Ecto neural progenitor cell (in vitro differentiated cells): ENCODE results near the gene TNS2.
A peak's percentile ranks its signal among the peaks of the same experiment; 100 is the strongest.

Source experiments
- DNase-seq: peaks from one replicate; pipeline ENCODE4 v3.0.0-alpha.2; 2018; ENCODE audit warnings: low spot score

Gene TNS2

GRCh38 chr12:53044896-53045695 lies 4.8 kb upstream of the TNS2 start:
- no peak for DNase-seq

- no peak for DNase-seq
These were observed 4.2 kb upstream of the TNS2 start for GRCh38 chr12:53045696-53046045.

DNA sequence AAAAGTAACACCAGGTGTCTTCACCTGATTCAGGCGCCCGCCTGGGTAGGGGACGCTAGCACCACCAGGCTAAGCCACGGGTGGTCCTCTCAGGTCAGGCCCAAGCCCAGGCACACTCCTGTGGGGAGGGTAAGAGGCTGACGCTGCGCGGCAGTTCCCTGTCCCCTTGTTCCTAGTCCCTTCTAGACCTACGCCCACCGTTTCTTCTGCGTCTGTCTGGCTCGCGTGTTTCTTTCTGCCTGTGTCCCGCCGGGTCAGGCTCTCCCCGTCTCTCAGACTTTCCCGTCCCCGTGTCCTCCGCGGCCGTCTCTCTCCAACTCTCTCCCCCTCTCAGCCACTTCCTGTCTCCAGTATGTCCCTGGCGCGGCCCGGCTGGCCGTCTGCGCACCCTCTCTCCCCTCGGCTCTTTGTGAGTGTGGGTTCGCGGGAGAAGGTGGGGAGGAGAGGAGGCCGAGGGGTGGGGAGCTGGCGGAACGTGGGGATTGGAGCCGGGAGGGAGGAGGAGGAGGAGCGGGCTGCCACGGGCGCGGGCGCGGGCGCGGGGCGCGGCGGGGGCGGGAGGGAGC lies 3.1 kb upstream of the TNS2 start:
- peak; percentile 86 for DNase-seq

GRCh38 chr12:53047221-53048032 lies 2.4 kb upstream of the TNS2 start:
- peak; percentile 92 for DNase-seq

- no peak for DNase-seq
These were observed 1.7 kb upstream of the TNS2 start for GRCh38 chr12:53048033-53048779.

DNA sequence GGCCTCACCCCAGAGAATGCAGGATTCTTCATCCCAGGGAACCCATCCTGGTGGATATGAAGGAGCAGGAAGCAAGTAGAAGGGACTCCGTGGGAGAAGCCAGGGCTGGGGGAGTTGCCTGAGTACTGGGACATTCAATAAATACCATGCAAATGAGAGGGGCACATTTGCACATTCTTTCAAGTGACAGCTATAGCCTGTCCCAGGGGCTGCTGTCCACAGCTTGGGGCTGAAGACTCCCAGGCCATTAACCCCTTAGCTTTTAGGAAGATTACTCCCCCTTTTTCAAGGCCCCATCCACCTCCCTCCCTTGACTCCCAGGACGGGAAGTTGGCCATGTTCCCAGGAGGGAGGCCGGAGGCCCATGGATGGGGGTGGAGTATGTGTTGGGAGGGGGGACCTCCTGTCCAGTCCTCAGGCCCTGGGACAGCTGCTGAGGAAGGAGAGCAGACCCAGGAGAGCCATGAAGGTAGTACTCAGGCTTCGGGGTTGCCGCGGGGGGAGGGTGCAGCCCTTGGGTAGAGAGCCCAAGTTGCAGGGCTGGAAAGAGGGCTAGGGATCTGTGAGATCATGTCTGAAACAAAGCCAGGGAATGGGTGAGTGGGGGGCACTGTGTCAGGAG lies 974 bp upstream of the TNS2 start:
- peak; percentile 71 for DNase-seq

DNA sequence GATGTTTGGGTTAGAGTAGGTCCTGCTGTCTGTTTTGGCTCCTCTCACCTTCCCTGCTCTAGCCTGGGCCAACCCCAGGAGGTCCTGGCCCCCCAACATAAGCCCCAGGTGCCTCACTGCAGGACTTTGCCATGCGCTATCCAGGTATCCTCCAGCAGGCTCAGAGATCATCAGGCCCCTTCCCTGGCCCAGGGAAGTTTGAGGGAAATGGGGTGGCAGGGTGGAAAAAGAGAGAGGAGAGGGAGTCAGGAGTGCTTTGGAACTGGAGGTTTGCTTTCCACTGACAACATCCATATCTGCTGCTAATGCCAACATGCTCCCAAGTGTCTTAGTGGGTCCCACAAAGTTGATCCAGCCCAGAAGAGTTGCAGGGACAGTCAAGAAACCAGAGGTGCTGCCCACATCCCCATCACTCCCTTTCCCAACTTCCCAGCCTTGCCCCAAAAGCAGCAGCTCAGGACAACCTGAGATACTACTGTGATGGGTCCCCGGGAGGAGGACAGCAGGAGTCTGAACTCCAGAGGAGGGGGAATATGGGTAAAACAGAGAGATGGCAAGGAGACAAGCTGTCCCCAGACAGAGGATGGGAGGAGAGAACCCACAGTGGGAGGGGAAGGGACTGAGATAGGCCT lies 677 bp downstream of the TNS2 start:
- DNase-seq = peak; percentile 49

- DNase-seq = peak; percentile 57
These were observed 1.4 kb downstream of the TNS2 start for GRCh38 chr12:53051058-53051880.

DNA sequence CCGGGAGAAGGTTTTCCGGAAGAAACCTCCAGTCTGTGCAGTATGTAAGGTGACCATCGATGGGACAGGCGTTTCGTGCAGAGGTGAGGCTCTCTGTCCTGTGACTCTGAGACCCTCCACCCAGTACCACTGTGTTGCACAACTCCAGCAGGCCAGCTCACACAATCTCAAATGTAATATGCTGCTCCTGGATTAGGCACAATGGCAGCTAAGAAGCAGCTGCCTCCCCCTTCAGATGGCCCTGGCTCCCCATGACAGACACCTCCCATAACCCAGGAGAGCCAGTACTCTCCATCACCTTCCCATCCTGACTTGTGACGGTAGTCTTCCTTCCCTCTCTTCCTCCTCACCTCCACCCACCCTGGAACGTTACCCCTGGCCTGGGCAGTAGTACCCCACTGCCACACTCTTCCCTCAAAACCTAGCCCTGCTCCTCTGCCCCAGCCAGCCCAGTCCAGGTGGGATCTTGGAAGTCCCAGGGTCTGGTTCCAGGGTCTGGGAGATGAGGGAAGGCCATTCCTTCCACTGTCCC lies 2.1 kb downstream of the TNS2 start:
- peak; percentile 43 for DNase-seq

DNA sequence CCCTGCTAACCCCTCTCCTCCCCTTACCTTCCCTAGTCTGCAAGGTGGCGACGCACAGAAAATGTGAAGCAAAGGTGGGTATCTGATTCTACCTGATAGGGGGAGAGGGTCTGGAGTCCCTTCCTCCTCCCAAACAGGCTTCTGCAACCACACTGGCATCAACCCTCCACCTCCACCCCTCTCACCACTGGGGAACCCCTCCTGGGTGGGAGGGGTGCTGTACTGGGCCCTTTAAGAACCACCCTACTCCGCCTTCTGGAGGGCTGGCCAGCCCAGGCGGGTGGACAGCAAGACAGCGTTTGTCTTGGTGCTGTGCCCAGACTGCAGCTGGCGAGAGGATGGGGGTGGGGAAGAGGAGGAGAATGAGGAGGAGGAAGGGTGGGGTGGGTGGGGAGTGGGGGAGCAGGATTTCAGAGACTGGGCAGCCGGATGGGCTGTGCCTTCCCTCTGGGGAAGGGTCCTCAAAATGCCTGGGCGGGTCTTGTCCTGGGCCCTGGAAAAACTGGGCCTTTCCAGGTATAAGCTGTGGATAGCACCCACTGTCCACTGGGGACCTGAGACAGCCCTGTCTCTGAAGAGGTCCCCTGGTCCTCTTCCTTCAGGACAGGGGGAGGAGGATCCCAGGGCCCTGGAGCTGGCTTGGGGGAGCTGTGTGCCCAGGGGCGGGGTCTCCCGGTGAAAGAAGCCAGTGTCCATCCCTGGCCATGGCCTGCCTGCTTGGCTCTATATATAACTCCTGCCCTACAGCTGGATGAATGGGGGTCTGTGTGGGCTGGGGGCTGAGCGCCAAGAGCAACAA lies 2.8 kb downstream of the TNS2 start:
- DNase-seq = peak; percentile 50

GRCh38 chr12:53053218-53054111 lies 3.6 kb downstream of the TNS2 start:
- peak; percentile 71 for DNase-seq

DNA sequence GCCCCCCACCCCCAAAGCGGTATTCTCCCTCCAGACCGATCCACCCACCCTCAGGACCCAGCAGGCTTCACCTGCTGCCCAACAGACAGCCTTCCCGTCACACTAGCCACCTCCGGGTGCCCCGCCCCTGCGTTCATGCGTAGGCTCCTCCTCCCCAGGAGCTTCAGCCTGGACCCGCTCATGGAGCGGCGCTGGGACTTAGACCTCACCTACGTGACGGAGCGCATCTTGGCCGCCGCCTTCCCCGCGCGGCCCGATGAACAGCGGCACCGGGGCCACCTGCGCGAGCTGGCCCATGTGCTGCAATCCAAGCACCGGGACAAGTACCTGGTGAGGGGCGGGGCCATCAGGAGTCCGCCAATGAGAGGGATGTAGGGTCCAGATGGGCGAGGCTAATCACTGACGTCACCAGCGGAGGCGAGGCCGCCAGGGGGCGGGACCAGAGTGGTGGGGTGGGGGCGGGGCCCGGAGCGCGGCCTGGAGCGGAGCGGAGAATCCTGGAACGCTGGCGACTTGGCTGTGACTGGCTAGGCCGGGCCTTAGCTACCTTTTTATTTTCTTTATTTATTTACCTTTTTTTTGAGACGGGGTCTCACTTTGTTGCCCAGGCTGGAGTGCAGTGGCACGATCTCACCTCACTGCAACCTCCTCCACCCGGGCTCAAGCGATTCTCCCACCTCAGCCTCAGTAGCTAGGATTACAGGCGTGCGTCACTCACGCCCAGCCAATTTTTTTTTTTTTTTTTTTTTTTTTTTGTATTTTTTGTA lies 4.4 kb downstream of the TNS2 start:
- peak; percentile 99 for DNase-seq

- DNase-seq = no peak
These were observed 5.8 kb downstream of the TNS2 start for GRCh38 chr12:53055471-53056266.

DNA sequence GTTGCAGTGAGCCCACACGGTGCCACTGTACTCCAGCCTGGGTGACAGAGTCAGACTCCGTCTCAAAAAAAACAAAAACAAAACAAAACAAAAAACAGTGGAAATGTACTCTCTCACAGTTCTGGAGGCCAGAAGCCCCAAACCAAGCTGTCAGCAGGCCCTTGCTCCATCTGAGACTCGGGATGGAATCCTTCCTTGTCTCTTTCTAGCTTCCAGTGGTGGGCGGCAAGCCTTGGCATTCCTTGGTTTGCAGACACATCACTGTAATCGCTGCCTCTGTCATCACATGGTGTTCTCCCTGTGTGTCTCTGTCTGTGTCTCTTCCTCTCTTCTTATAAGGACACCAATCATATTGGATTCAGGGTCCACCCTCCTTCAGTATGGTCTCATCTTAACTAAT lies 6.4 kb downstream of the TNS2 start:
- DNase-seq = no peak

DNA sequence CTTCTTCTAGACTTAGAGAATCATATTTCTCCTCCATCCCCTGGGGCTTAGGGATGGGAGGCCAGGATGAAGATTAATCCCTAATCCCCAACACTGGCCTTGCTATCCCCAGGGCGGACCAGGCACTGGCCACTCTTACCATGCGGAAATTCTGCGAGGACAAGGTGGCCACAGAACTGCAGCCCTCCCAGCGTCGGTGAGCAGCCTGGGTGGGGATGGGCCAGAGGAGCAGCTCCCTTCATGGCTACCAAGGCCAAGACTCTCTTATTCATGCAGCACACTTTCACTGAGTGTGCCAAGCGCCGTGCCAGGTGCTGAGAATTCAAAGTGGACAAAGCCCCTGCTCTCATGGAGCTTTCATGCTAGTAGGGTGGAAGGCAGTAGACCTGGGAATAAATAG lies 7.0 kb downstream of the TNS2 start:
- DNase-seq = no peak

GRCh38 chr12:53057816-53058500 lies 8.1 kb downstream of the TNS2 start:
- DNase-seq = no peak
